Activated CD4-positive, alpha-beta T cell treated with anti-CD3 and anti-CD28 coated beads, Interleukin-2, amount 10 ng/mL, durations not matched to agents 24 days and 14 days (primary cell): ENCODE data around the gene GLG1. TPM values are rescaled to one million over a fixed set of nuclear protein-coding genes. Genes with fewer than 3 reads are reported as not detected.
"Not testable (repeated sequence)": the region's sequence is repeated elsewhere in the genome, so short reads cannot be mapped to it uniquely, and the experiment has no call there.

ENCODE experiments used
- DNase-seq: peaks from one replicate; pipeline ENCODE4 v3.0.0; 2022
- H3K27ac Mint-ChIP-seq: one replicate; pipeline ENCODE4 v1.8.0; 2022; ENCODE audit warnings: mild to moderate bottlenecking, mixed read lengths
- H3K27me3 Mint-ChIP-seq: one replicate; pipeline ENCODE4 v1.8.0; 2022; ENCODE audit warnings: mixed read lengths
- H3K36me3 Mint-ChIP-seq: one replicate; pipeline ENCODE4 v1.8.0; 2022; ENCODE audit warnings: low read depth, mild to moderate bottlenecking, mixed read lengths
- H3K4me1 Mint-ChIP-seq: one replicate; pipeline ENCODE4 v1.8.0; 2021; ENCODE audit warnings: mixed read lengths
- H3K4me3 Mint-ChIP-seq: one replicate; pipeline ENCODE4 v1.8.0; 2022; ENCODE audit warnings: mild to moderate bottlenecking, moderate library complexity, mixed read lengths
- H3K9me3 Mint-ChIP-seq: one replicate; pipeline ENCODE4 v1.8.0; 2021; ENCODE audit warnings: mixed read lengths
- intact Hi-C: fragments of 100-400 bp; cut with micrococcal nuclease; formaldehyde crosslinking; loops from one replicate; pipeline ENCODE4 v1.15.1; 2023
- total RNA-seq: library from RNA; stranded (reverse); gene quantifications from 2 replicates; pipeline ENCODE4 v1.2.3, GENCODE V29; 2022

GLG1 gene
- total RNA-seq, 1 donor from 2014 or later = 64.7 TPM

- H3K9me3 Mint-ChIP-seq, intact Hi-C loops, H3K27ac Mint-ChIP-seq: not testable (repeated sequence)
Measured at GRCh38 chr16:74412775-74413390, 194.0 kb downstream of the GLG1 start.

DNA sequence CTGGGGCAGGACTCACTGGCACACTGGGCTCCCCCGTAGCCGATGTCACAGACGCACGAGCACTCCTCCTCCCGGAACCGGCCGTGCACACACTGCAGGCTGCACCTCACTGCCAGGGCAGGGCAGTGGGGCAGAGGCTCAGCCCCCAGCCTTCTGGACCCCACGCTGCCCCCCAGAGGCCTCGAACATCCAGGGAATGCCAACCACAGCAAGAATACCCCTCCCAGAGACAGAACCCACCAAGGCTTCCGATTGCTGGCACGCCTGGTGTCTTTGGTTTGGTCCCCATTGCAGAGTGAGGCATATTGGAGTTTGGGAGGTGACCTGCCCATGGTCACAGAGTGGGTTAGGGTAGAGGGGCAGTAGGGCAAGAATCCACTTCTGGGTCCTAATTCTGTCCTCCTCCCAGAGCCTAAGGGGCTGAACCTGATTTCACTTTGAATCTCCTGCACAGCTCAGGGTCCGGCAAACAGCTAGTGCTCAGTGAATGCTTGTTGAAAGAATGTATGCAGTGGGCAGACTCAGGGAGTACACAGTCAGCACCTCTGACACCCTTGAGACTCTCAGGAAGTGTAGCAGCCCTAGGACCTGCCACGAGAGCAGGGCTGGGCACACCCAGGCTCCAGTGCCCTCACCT is 194.7 kb downstream of the GLG1 start:
- H3K27me3 Mint-ChIP-seq, H3K27ac Mint-ChIP-seq, H3K9me3 Mint-ChIP-seq, DNase-seq, H3K36me3 Mint-ChIP-seq, H3K4me1 Mint-ChIP-seq, H3K4me3 Mint-ChIP-seq, intact Hi-C loops: not testable (repeated sequence)

More at GRCh38 chr16:74412775-74413390, 194.0 kb downstream of the GLG1 start:
- not testable (repeated sequence) for H3K27me3 Mint-ChIP-seq, H3K4me1 Mint-ChIP-seq, H3K4me3 Mint-ChIP-seq, DNase-seq, H3K36me3 Mint-ChIP-seq

DNA sequence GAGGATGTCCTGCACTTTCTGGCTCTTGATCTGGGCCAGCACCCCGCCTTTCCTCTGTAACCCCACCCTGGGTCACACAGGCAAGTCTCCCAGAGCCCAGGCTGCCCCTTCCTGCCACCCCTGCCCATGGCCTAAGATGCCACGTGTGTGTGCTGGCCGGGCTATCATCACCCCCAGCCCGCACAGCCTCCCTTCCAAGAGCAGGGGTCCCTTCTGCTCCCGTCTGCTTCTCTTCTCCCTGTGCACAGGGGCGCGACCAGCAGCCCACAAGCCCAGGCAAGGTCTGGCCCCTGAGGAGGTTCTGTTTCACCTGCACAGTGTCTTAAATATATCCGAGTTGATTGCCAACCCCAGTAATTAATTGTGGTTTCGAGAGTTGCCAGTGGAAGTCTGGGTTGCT is 195.9 kb downstream of the GLG1 start:
- H3K27ac Mint-ChIP-seq, DNase-seq, H3K4me3 Mint-ChIP-seq, H3K36me3 Mint-ChIP-seq, H3K4me1 Mint-ChIP-seq, intact Hi-C loops, H3K9me3 Mint-ChIP-seq, H3K27me3 Mint-ChIP-seq: not testable (repeated sequence)

GRCh38 chr16:74410057-74410957 is 196.6 kb downstream of the GLG1 start:
- not testable (repeated sequence) for H3K4me1 Mint-ChIP-seq

DNA sequence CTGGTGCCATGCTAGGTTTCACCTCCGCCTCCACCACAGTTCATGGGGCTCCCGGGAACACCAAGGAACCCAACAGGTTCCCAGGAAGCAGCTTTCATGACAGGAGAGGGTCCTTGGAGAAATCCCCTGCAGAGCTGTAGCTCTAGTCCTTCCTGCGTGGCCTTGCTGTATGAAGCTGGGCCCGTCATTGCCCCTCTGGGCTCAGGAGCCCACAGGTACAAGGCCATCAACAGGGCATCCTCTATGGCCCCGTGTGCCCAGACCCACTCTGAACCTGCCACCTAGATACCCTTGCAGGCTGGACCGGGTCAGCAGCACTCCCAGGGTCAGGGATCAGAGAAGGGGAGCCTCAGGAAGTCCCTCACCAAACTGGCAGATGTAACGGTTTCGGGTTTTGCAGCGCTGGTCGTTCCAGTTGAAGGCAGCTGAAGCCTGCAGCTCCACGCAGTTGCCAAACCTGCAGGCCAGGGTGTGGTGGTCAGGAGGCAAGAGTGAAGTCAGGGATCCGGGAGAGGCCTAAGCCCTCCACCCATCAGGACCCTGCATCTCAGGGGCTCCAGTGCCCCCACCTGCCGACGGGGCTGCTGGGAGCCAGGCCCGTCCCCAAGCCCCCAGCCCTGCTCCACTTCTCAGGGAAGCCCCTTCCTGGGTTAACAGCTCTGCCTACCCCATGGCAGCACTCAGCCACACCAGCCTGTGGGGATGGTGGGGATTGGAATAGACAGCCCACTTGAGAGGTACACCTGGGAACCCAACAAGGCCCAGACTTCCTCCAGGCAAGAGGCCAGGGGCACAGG is 197.5 kb downstream of the GLG1 start:
- H3K27me3 Mint-ChIP-seq, H3K4me1 Mint-ChIP-seq, intact Hi-C loops, DNase-seq, H3K27ac Mint-ChIP-seq, H3K4me3 Mint-ChIP-seq, H3K36me3 Mint-ChIP-seq, H3K9me3 Mint-ChIP-seq: not testable (repeated sequence)

More at GRCh38 chr16:74410057-74410957, 196.6 kb downstream of the GLG1 start:
- H3K4me3 Mint-ChIP-seq, H3K27ac Mint-ChIP-seq, H3K9me3 Mint-ChIP-seq, DNase-seq, intact Hi-C loops, H3K36me3 Mint-ChIP-seq, H3K27me3 Mint-ChIP-seq: not testable (repeated sequence)

GRCh38 chr16:74407362-74407705 is 199.6 kb downstream of the GLG1 start:
- DNase-seq = peak; percentile 52
- H3K9me3 Mint-ChIP-seq, H3K27me3 Mint-ChIP-seq, H3K4me3 Mint-ChIP-seq, H3K36me3 Mint-ChIP-seq, H3K4me1 Mint-ChIP-seq, intact Hi-C loops, H3K27ac Mint-ChIP-seq: not testable (repeated sequence)

GRCh38 chr16:74406600-74407361 is 200.1 kb downstream of the GLG1 start:
- H3K36me3 Mint-ChIP-seq, H3K27ac Mint-ChIP-seq, H3K27me3 Mint-ChIP-seq, H3K4me3 Mint-ChIP-seq, intact Hi-C loops, H3K4me1 Mint-ChIP-seq, H3K9me3 Mint-ChIP-seq: not testable (repeated sequence)
- peak; percentile 56 for DNase-seq

- H3K4me1 Mint-ChIP-seq, H3K27me3 Mint-ChIP-seq, H3K36me3 Mint-ChIP-seq, H3K4me3 Mint-ChIP-seq, H3K27ac Mint-ChIP-seq, H3K9me3 Mint-ChIP-seq, intact Hi-C loops: not testable (repeated sequence)
- DNase-seq = peak; percentile 31
Measured at GRCh38 chr16:74404148-74404933, 202.6 kb downstream of the GLG1 start.

GRCh38 chr16:74400238-74400637 is 206.7 kb downstream of the GLG1 start:
- peak; percentile 46 for DNase-seq
- H3K4me3 Mint-ChIP-seq, H3K27me3 Mint-ChIP-seq, intact Hi-C loops, H3K4me1 Mint-ChIP-seq, H3K36me3 Mint-ChIP-seq, H3K9me3 Mint-ChIP-seq, H3K27ac Mint-ChIP-seq: not testable (repeated sequence)

- H3K4me1 Mint-ChIP-seq, intact Hi-C loops, H3K4me3 Mint-ChIP-seq, H3K27me3 Mint-ChIP-seq, H3K9me3 Mint-ChIP-seq, H3K36me3 Mint-ChIP-seq, H3K27ac Mint-ChIP-seq: not testable (repeated sequence)
- peak; percentile 56 for DNase-seq
Measured at GRCh38 chr16:74398212-74398895, 208.6 kb downstream of the GLG1 start.
